Endothelial cell of umbilical vein (primary cell): ENCODE measurements around the gene POMP. TPM values are rescaled to one million over a fixed set of nuclear protein-coding genes. Genes with fewer than 3 reads are reported as not detected.

ENCODE experiments used
- BruUV-seq: library from RNA; stranded (reverse); fragments of 400-500 nt; replicated peaks from 2 replicates; lab custom pipeline; 2021; lab: Mats Ljungman, UMichigan
- CTCF ChIA-PET: fragments of 300-600, 350-600 bp; sonication (Branson Sonifier 250); formaldehyde crosslinking; loops from one replicate; lab custom pipeline; 2021; ENCODE audit warnings: antibody characterized with exemption, inconsistent platforms; lab: Charles Lee
- POLR2A ChIA-PET: fragments of 300-600, 350-600 bp; sonication (Branson Sonifier 250); formaldehyde crosslinking; loops from one replicate; lab custom pipeline; 2021; ENCODE audit warnings: antibody characterized with exemption, inconsistent platforms; lab: Charles Lee
- DNase-seq: peaks from one replicate; pipeline ENCODE4 v3.0.0-alpha.2; 2011; ENCODE audit warnings: low read depth, low spot score
- FAIRE-seq: peaks from 2 replicates; lab custom pipeline; 2011; peaks lifted over from hg19 to GRCh38; lab: Jason Lieb, UNC
- H2AFZ ChIP-seq: 2 replicates; pipeline ENCODE4 v1.6.0; 2012; ENCODE audit warnings: low read depth, low read length, control low read depth, inconsistent platforms
- H3K27ac ChIP-seq: 2 replicates; pipeline ENCODE4 v1.5.1; 2011; ENCODE audit warnings: low read depth, mild to moderate bottlenecking, control low read depth, low read length, moderate library complexity; ENCODE audit not compliant: insufficient read depth
- H3K27me3 ChIP-seq, 2 experiments: 2 replicates each; pipeline versions ENCODE4 v1.6.0 to v1.6.1; 2011; ENCODE audit warnings: low read length in 2 of 2, mixed read lengths in 1 of 2; ENCODE audit not compliant: control insufficient read depth in 2 of 2, insufficient read depth in 2 of 2
- H3K36me3 ChIP-seq, 2 experiments: 2 replicates in 1 of 2; 3 replicates in 1 of 2; pipeline ENCODE4 v1.5.1; 2011; ENCODE audit warnings: low read length in 2 of 2, mild to moderate bottlenecking in 1 of 2, moderate library complexity in 1 of 2; ENCODE audit not compliant: control insufficient read depth in 2 of 2, insufficient read depth in 2 of 2; ENCODE audit errors: extremely low read depth in 1 of 2
- H3K4me1 ChIP-seq: 3 replicates; pipeline ENCODE4 v1.5.1; 2011; ENCODE audit warnings: mild to moderate bottlenecking, low read length; ENCODE audit not compliant: control insufficient read depth, insufficient read depth; ENCODE audit errors: extremely low read depth
- H3K4me2 ChIP-seq: 2 replicates; pipeline ENCODE4 v1.6.1; 2011; ENCODE audit warnings: low read length, control low read depth, mixed read lengths; ENCODE audit not compliant: insufficient read depth
- H3K4me3 ChIP-seq, 3 experiments: fragments of 200-600 bp in 1 of 3; sonication (generic), shearing (Covaris generic) in 1 of 3; replicated peaks in 1 of 3; 2 replicates each; pipeline ENCODE4 v1.5.1; 2011 to 2016; ENCODE audit warnings: control low read depth in 3 of 3, low read length in 3 of 3, mild to moderate bottlenecking in 2 of 3, inconsistent platforms in 1 of 3, low read depth in 1 of 3, moderate library complexity in 1 of 3; ENCODE audit not compliant: insufficient read depth in 1 of 3
- H3K79me2 ChIP-seq: 2 replicates; pipeline ENCODE4 v1.6.0; 2012; ENCODE audit warnings: low read length, inconsistent platforms; ENCODE audit not compliant: control insufficient read depth, insufficient read depth
- H3K9ac ChIP-seq: replicated peaks from 2 replicates; pipeline ENCODE3; 2011; ENCODE audit warnings: low read length, control low read depth; ENCODE audit not compliant: insufficient read depth; ENCODE audit errors: extremely low read depth
- H3K9me1 ChIP-seq: replicated peaks from 3 replicates; pipeline ENCODE4 v1.6.0; 2011; ENCODE audit warnings: mild to moderate bottlenecking, low read length; ENCODE audit not compliant: control insufficient read depth, insufficient read depth; ENCODE audit errors: extremely low read depth
- H3K9me3 ChIP-seq: replicated peaks from 2 replicates; pipeline ENCODE4 v1.5.1; 2012; ENCODE audit warnings: low read length, inconsistent platforms; ENCODE audit not compliant: control insufficient read depth, insufficient read depth
- H4K20me1 ChIP-seq: replicated peaks from 2 replicates; pipeline ENCODE3; 2011; ENCODE audit warnings: mild to moderate bottlenecking, low read length; ENCODE audit not compliant: control insufficient read depth, insufficient read depth; ENCODE audit errors: extremely low read depth
- CTCF ChIP-seq, 2 donors: IDR thresholded peaks; 1 replicate in 1 of 2; 2 replicates in 1 of 2; pipeline ENCODE4 v1.5.1; 2011; ENCODE audit warnings: low read length in 2 of 2, mild to moderate bottlenecking in 2 of 2, moderate library complexity in 2 of 2, control low read depth in 1 of 2, inconsistent platforms in 1 of 2, low read depth in 1 of 2; ENCODE audit not compliant: insufficient read depth in 1 of 2; ENCODE audit errors: extremely low read depth in 1 of 2
- EZH2 ChIP-seq: IDR thresholded peaks from 2 replicates; pipeline ENCODE4 v1.6.1; 2012; ENCODE audit warnings: borderline replicate concordance, low read depth, mild to moderate bottlenecking, moderate library complexity, low read length, inconsistent platforms; ENCODE audit not compliant: severe bottlenecking
- FOS ChIP-seq: IDR thresholded peaks from 2 replicates; pipeline ENCODE4 v1.6.1; 2011; ENCODE audit warnings: mild to moderate bottlenecking, low read length, moderate library complexity, borderline replicate concordance; ENCODE audit not compliant: insufficient read depth
- GATA2 ChIP-seq: IDR thresholded peaks from 2 replicates; pipeline ENCODE4 v1.7.0; 2011; ENCODE audit warnings: low read depth, mild to moderate bottlenecking, moderate library complexity, mixed read lengths, low read length; ENCODE audit not compliant: insufficient read length, insufficient read depth
- JUN ChIP-seq: IDR thresholded peaks from 2 replicates; pipeline ENCODE4 v1.6.1; 2011; ENCODE audit warnings: borderline replicate concordance, low read depth; ENCODE audit not compliant: insufficient read length, insufficient read depth
- MAX ChIP-seq: IDR thresholded peaks from 2 replicates; pipeline ENCODE4 v1.6.1; 2011; ENCODE audit not compliant: insufficient read depth, insufficient read length
- MYC ChIP-seq: IDR thresholded peaks from one replicate; pipeline ENCODE4 v1.6.1; 2011; ENCODE audit warnings: mild to moderate bottlenecking, low read depth, low read length
- POLR2A ChIP-seq: IDR thresholded peaks from 2 replicates; pipeline ENCODE4 v1.6.1; 2012; ENCODE audit warnings: low read depth, mild to moderate bottlenecking, control low read depth, low read length
- POLR2AphosphoS5 ChIP-seq: IDR thresholded peaks from 2 replicates; pipeline ENCODE4 v1.6.1; 2012; ENCODE audit warnings: low read depth, mild to moderate bottlenecking, control low read depth, low read length, moderate library complexity; ENCODE audit not compliant: insufficient read depth
- dilution Hi-C: fragments of 300-500 bp; cut with MboI; formaldehyde crosslinking; loops from one replicate; pipeline ENCODE4 v1.15.0; 2019; ENCODE audit warnings: low sequenced_read_pairs; ENCODE audit not compliant: extremely low pct_ligation_motif_present
- intact Hi-C: fragments of 100-400 bp; cut with micrococcal nuclease; formaldehyde crosslinking; loops from one replicate; pipeline ENCODE4 v1.10.0; 2022
- polyA plus RNA-seq, 4 experiments: library from polyadenylated mRNA; depleted of rRNA in 3 of 4; stranded (reverse) in 3 of 4; unstranded in 1 of 4; fragments of >200 nt; gene quantifications; 2 replicates each; pipeline versions ENCODE4 v1.2.1 to v1.2.3, GENCODE V29; 2011 to 2012; ENCODE audit warnings: missing spikeins in 1 of 4
- total RNA-seq: library from RNA; stranded (reverse); gene quantifications from 2 replicates; pipeline ENCODE4 v1.2.3, GENCODE V29; 2021

The POMP gene
- total and polyA plus RNA-seq, 2 donors (not counting 3 experiments of a cell fraction or from before 2014, with no cell fraction given), result 27.0 to 88.9 TPM

DNA sequence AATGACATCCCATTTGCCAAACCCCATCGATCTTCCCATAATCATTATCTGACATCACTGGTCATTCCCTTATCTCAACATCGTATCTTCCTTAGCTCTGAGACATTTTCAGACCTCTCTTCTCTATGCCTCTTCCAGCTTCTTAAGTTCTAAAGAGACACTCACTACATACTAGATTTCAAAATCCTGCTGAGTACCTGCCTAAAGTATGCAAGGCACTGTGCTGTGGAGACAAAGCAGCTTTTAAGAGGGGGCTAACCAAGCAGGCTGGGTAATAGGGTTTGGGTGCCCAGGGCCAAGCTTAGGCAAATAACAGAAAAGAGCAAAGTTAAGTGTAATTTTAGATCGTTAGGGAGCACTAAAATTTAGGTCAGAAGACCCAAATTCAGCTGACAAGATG lies 3.4 kb upstream of the POMP start:
- H3K4me2 ChIP-seq, result no peak overlapping the region
- BruUV-seq, result no TSS peak
- no peak overlapping the region for H3K9ac ChIP-seq

DNA sequence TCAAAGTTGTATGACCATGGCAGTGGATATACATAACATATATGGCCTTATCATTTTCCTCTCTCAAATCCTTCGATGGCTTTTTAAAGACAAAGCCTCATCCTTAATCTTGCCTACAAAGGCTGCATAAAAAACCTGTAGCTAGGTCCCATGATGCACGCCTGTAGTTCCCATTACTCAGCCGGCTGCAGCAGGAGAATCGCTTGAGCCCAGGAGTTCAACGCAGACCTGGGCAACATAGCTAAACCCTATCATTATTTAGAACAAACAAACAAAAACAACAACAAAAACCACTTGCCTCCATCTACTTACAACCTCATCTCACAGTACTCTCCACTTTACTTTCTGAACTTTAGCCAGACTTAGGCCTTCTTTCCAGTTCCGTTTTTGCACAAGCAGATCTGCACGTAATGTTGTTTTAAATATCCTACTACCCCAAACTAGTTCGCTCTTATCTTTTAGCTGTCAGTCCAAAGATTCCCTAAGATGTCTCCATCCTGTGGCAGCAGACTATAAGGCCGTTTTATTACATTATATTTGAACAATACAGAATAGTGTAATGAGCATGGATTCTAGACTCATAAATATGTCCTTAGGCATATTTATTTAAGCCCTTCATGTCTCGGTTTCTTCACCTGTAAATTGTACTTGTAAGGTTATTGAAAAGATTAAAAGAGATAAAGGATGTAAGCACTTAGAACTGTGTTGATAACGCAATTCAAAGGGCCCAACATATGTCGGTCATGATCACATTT lies 969 bp upstream of the POMP start:
- H3K9ac ChIP-seq, result peak overlapping the region; percentile 96
- dilution Hi-C loops, result no loop called here
- CTCF ChIA-PET, result interaction anchor here (0.6 to 2.6 kb wide), 12 partner anchors 17 to 599 kb away, joined by 3 to 16 read pairs (median 4); partner anchors contain the start of gene FLT1

More for the DNA sequence above, 3.4 kb upstream of the POMP start:
- Histone ChIP-seq H3K9me3 (no peaks in the 10 kb centered on the region), H3K27ac (no peak overlapping the region), H3K27me3 (no peaks in the 10 kb centered on the region), H3K4me1 (peaks cover 11% of the 10 kb centered on the region), H3K4me3 (no peak overlapping the region), H2AFZ (no peak overlapping the region), H3K79me2 (peaks cover 18% of the 10 kb centered on the region), H3K36me3 (no peaks in the 10 kb centered on the region), H4K20me1 (no peaks in the 10 kb centered on the region), H3K9me1 (no peaks in the 10 kb centered on the region)
- ChIA-PET CTCF (interaction anchor here (1.2 to 1.6 kb wide), 2 partner anchors 15 to 330 kb away, joined by 3 to 6 read pairs; no protein-coding TSS in a partner anchor), POLR2A (no interaction called here)
- no peak for FAIRE-seq
- DNase-seq, result no peak
- TF ChIP-seq GATA2, result no peak
- TF ChIP-seq JUN, result no peak
- TF ChIP-seq POLR2AphosphoS5, result no peak
- TF ChIP-seq MAX, result no peak
- TF ChIP-seq FOS, result no peak
- dilution Hi-C loops (no loop called here), intact Hi-C loops (loop anchor here (5.0 kb wide), 1 partner anchor 178 kb away; no protein-coding TSS in a partner anchor)

More for the DNA sequence above, 969 bp upstream of the POMP start:
- Histone ChIP-seq H3K9me3 (no peaks in the 10 kb centered on the region), H3K9me1 (no peaks in the 10 kb centered on the region), H3K36me3 (peaks cover 0 to 2% of the 10 kb centered on the region in 2 experiments), H3K4me3 (peak overlapping the region; percentile 90 to 96 (median 96)), H2AFZ (no peak overlapping the region), H3K4me2 (peak overlapping the region; percentile 92), H3K27ac (peak overlapping the region; percentile 99), H3K4me1 (peaks cover 20% of the 10 kb centered on the region), H3K27me3 (no peaks in the 10 kb centered on the region), H4K20me1 (no peaks in the 10 kb centered on the region), H3K79me2 (peaks cover 42% of the 10 kb centered on the region)
- intact Hi-C loops, result loop anchor here (1.0 to 5.0 kb wide), 7 partner anchors 17 to 345 kb away; partner anchors contain the start of gene FLT1
- no peak for TF ChIP-seq EZH2
- TF ChIP-seq CTCF (IDR thresholded peaks at IDR 0.05; ENCODE audit: extremely low read depth in 1 of 2, insufficient read depth in 1 of 2, low read depth in 1 of 2, low read length in 2 of 2), result no peak
- no peak for TF ChIP-seq POLR2A
- no peak for TF ChIP-seq JUN
- TF ChIP-seq MYC, result no peak
- no peak for TF ChIP-seq POLR2AphosphoS5
- TF ChIP-seq MAX, result no peak
- no peak for TF ChIP-seq GATA2
- TF ChIP-seq FOS, result no peak
- POLR2A ChIA-PET, result no interaction called here
- FAIRE-seq (no peak), DNase-seq (peak; percentile 56)
- BruUV-seq, result no TSS peak
